GM12878 (cell line): Measurements from ENCODE around the gene DDX39A. TPM values are rescaled to one million over a fixed set of nuclear protein-coding genes. Genes with fewer than 3 reads are reported as not detected.

ENCODE experiments used
- ATAC-seq: fragments of 200-7000 bp; cut with Tn5 transposase; 3 replicates; pipeline ENCODE4 v1.9.1; 2020; ENCODE audit warnings: mild to moderate bottlenecking, moderate library complexity
- BruUV-seq: library from RNA; stranded (reverse); fragments of 400-500 nt; replicated peaks from 2 replicates; lab custom pipeline; 2021; lab: Mats Ljungman, UMichigan
- CTCF ChIA-PET: fragments of 300-600 bp; sonication (Branson Sonifier 250); formaldehyde crosslinking; extraction: SDS; loops from one replicate; lab custom pipeline; 2021; ENCODE audit warnings: inconsistent platforms; lab: Yijun Ruan, JAX
- POLR2A ChIA-PET: fragments of 350-600 bp; formaldehyde crosslinking; extraction: SDS; loops from one replicate; lab custom pipeline; 2021; ENCODE audit warnings: inconsistent platforms; lab: Charles Lee
- RAD21 ChIA-PET: fragments of 300-600 bp; sonication (Branson Sonifier 250); formaldehyde crosslinking; loops from one replicate; lab custom pipeline; 2023; ENCODE audit warnings: antibody characterized with exemption; ENCODE audit not compliant: unreplicated experiment; lab: Charles Lee
- SMC1A ChIA-PET: fragments of 300-600 bp; sonication (Branson Sonifier 250); formaldehyde crosslinking; loops from one replicate; lab custom pipeline; 2023; ENCODE audit not compliant: unreplicated experiment, uncharacterized antibody; lab: Charles Lee
- DNase-seq: peaks from one replicate; pipeline ENCODE4 v3.0.0-alpha.2; 2011; ENCODE audit warnings: low read depth, low spot score
- FAIRE-seq: peaks from 3 replicates; lab custom pipeline; 2011; peaks lifted over from hg19 to GRCh38; lab: Jason Lieb, UNC
- H2AFZ ChIP-seq: 2 replicates; pipeline ENCODE4 v1.6.0; 2011; ENCODE audit warnings: low read depth, low read length, control low read depth; ENCODE audit not compliant: control insufficient read depth
- H3K27ac ChIP-seq: 2 replicates; pipeline ENCODE4 v1.5.1; 2011; ENCODE audit warnings: control low read depth; ENCODE audit not compliant: control insufficient read depth, insufficient read depth
- H3K27me3 ChIP-seq, 2 experiments: replicated peaks in 1 of 2; 2 replicates each; pipeline versions ENCODE4 v1.6.0 to v1.6.1; 2011; ENCODE audit warnings: low read length in 1 of 2; ENCODE audit not compliant: control insufficient read depth in 2 of 2, insufficient read depth in 2 of 2
- H3K36me3 ChIP-seq, 2 experiments: 2 replicates each; pipeline ENCODE4 v1.5.1; 2011; ENCODE audit warnings: low read length in 1 of 2; ENCODE audit not compliant: control insufficient read depth in 2 of 2, insufficient read depth in 2 of 2
- H3K4me1 ChIP-seq: 2 replicates; pipeline ENCODE4 v1.6.1; 2011; ENCODE audit warnings: mild to moderate bottlenecking, low read length, moderate library complexity, mixed read lengths; ENCODE audit not compliant: control insufficient read depth, insufficient read depth
- H3K4me2 ChIP-seq: 2 replicates; pipeline ENCODE4 v1.6.0; 2011; ENCODE audit warnings: control low read depth; ENCODE audit not compliant: control insufficient read depth, insufficient read depth
- H3K4me3 ChIP-seq: fragments of 200-600 bp; sonication (generic); 2 replicates; pipeline ENCODE4 v1.5.1; 2016
- H3K79me2 ChIP-seq: 2 replicates; pipeline ENCODE4 v1.6.0; 2011; ENCODE audit warnings: low read length; ENCODE audit not compliant: control insufficient read depth, insufficient read depth
- H3K9ac ChIP-seq: 2 replicates; pipeline ENCODE4 v1.8.0; 2011; ENCODE audit warnings: low read length, control low read depth, mixed read lengths; ENCODE audit not compliant: control insufficient read depth, insufficient read depth
- H3K9me3 ChIP-seq: replicated peaks from 3 replicates; pipeline ENCODE4 v1.5.1; 2011; ENCODE audit warnings: mild to moderate bottlenecking, low read length; ENCODE audit not compliant: control insufficient read depth, insufficient read depth
- H4K20me1 ChIP-seq: 2 replicates; pipeline ENCODE4 v1.6.0; 2011; ENCODE audit not compliant: control insufficient read depth, insufficient read depth
- FOXM1 ChIP-seq: IDR thresholded peaks from 2 replicates; pipeline ENCODE4 v1.6.1; 2012; ENCODE audit warnings: low read depth, mild to moderate bottlenecking, inconsistent platforms, low read length, moderate library complexity
- IKZF1 ChIP-seq: fragments of 450-650 bp; conservative IDR thresholded peaks from 2 replicates; pipeline ENCODE4 v1.6.1; 2017; ENCODE audit warnings: antibody characterized with exemption, mild to moderate bottlenecking
- MEF2B ChIP-seq: fragments of 450-650 bp; IDR thresholded peaks from 2 replicates; pipeline ENCODE4 v1.6.1; 2018; ENCODE audit warnings: mild to moderate bottlenecking, moderate library complexity; ENCODE audit not compliant: partially characterized antibody, poor library complexity, severe bottlenecking
- SMC3 ChIP-seq: IDR thresholded peaks from 2 replicates; pipeline ENCODE4 v1.6.1; 2011; ENCODE audit warnings: low read length, improper control_type of control experiment, borderline replicate concordance
- WGBS: methylation state at CpG from one replicate; pipeline ENCODE4 v1.1.6; 2016; ENCODE audit warnings: low lambda C conversion rate; ENCODE audit not compliant: insufficient replicate concordance, insufficient coverage; ENCODE audit errors: missing lambda C conversion rate; 5-methylcytosine and 5-hydroxymethylcytosine counted together
- in situ Hi-C: fragments of 300-500 bp; cut with MboI; formaldehyde crosslinking; loops from 9 replicates; pipeline ENCODE4 v1.14.3; 2018; ENCODE audit warnings: mixed read lengths
- intact Hi-C: fragments of 100-400 bp; cut with micrococcal nuclease; formaldehyde crosslinking; loops from one replicate; pipeline ENCODE4 v1.14.2; 2022; ENCODE audit not compliant: unreplicated experiment
- polyA plus RNA-seq, 11 experiments: library from polyadenylated mRNA; depleted of rRNA in 4 of 11; unstranded in 6 of 11; stranded (reverse) in 5 of 11; fragments of >200 nt; fragmentation: Nextera tagmentation in 4 of 11; fragmentation: Illumina TruSeq in 1 of 11; extraction: Ambion mirVana in 4 of 11; extraction: Trizol in 1 of 11; gene quantifications; 1 replicate in 1 of 11; 2 replicates in 10 of 11; pipeline versions ENCODE4 v1.2.1 to v1.2.3, GENCODE V29; 2011 to 2016; ENCODE audit warnings: inconsistent platforms in 2 of 11, missing spikeins in 2 of 11, low read depth in 1 of 11
- total RNA-seq, 4 experiments: library from RNA; depleted of rRNA in 3 of 4; stranded (reverse); fragments of >200 nt in 3 of 4; fragmentation: Illumina TruSeq in 1 of 4; extraction: Trizol in 1 of 4; gene quantifications; 2 replicates each; pipeline versions ENCODE4 v1.2.1 to v1.2.3, GENCODE V29; 2013 to 2021
- TF ChIP-seq, protein P1 (sequence below): fragments of 450-650 bp; formaldehyde crosslinking; IDR thresholded peaks from 2 replicates; pipeline ENCODE4 v1.5.0; 2022; ENCODE audit warnings: mild to moderate bottlenecking, missing genetic modification characterization
- TF ChIP-seq, protein P2 (sequence below): fragments of 450-650 bp; conservative IDR thresholded peaks from 2 replicates; pipeline ENCODE4 v1.6.1; 2017; ENCODE audit warnings: mild to moderate bottlenecking, moderate library complexity
- TF ChIP-seq, protein P3 (sequence below): IDR thresholded peaks from 2 replicates; pipeline ENCODE4 v1.6.1; 2012; ENCODE audit warnings: mild to moderate bottlenecking, low read depth, low read length
- TF ChIP-seq, protein P4 (sequence below): IDR thresholded peaks from 2 replicates; pipeline ENCODE4 v1.6.1; 2012; ENCODE audit warnings: low read depth, low read length, improper control_type of control experiment

DDX39A gene
- total and polyA plus RNA-seq, 10 of the 15 experiments (the other 5 are each of a cell fraction or from before 2014, with no cell fraction given), result 113 to 378 (median 224) TPM

- WGBS, result 45% methylated on average over 16 of the region's 17 CpGs
- ChIA-PET CTCF (interaction anchor here (1.0 to 1.2 kb wide), 2 partner anchors 12 to 14 kb away, joined by 3 to 5 read pairs; no protein-coding TSS in a partner anchor), RAD21 (interaction anchor here (1.0 to 3.3 kb wide), 4 partner anchors 9 to 27 kb away, joined by 3 to 26 read pairs (median 6); no protein-coding TSS in a partner anchor), SMC1A (interaction anchor here (1.5 to 3.0 kb wide), 3 partner anchors 9 to 14 kb away, joined by 4 to 21 read pairs (median 10); no protein-coding TSS in a partner anchor), POLR2A (interaction anchor here (1.0 to 1.5 kb wide), 4 partner anchors 8 to 13 kb away, joined by 3 to 18 read pairs (median 6); no protein-coding TSS in a partner anchor)
- peak overlapping the region; percentile 83 for H3K27ac ChIP-seq
- no peak for DNase-seq
- H3K27me3 ChIP-seq, result no peaks in the 10 kb centered on the region
- H3K4me1 ChIP-seq, result peaks cover 37% of the 10 kb centered on the region
- no peaks in the 10 kb centered on the region for H3K9me3 ChIP-seq
- peak overlapping the region; percentile 80 for H2AFZ ChIP-seq
- peak overlapping the region; percentile 61 for H3K9ac ChIP-seq
- no peaks in the 10 kb centered on the region for H4K20me1 ChIP-seq
- peak; percentile 33 for ATAC-seq
- in situ Hi-C loops (loop anchor here (10.0 kb wide), 1 partner anchor 1221 kb away; the partner anchor contains the start of genes IER2 and STX10), intact Hi-C loops (no loop called here)
- TSS peak; percentile 85 for BruUV-seq
- no peaks in the 10 kb centered on the region for H3K36me3 ChIP-seq
- no peak for FAIRE-seq
- peak overlapping the region; percentile 27; the same call in 1 of the 2 replicates for H3K4me3 ChIP-seq
- H3K4me2 ChIP-seq, result peak overlapping the region; percentile 75
- H3K79me2 ChIP-seq, result peaks cover 3% of the 10 kb centered on the region
- TF ChIP-seq MEF2B (peak; percentile 40), SMC3 (no peak), IKZF1 (0 out of 2 replicates have a peak, but pooled peaks have one; percentile 40), FOXM1 (no peak)
- TF ChIP-seq, protein P1, sequence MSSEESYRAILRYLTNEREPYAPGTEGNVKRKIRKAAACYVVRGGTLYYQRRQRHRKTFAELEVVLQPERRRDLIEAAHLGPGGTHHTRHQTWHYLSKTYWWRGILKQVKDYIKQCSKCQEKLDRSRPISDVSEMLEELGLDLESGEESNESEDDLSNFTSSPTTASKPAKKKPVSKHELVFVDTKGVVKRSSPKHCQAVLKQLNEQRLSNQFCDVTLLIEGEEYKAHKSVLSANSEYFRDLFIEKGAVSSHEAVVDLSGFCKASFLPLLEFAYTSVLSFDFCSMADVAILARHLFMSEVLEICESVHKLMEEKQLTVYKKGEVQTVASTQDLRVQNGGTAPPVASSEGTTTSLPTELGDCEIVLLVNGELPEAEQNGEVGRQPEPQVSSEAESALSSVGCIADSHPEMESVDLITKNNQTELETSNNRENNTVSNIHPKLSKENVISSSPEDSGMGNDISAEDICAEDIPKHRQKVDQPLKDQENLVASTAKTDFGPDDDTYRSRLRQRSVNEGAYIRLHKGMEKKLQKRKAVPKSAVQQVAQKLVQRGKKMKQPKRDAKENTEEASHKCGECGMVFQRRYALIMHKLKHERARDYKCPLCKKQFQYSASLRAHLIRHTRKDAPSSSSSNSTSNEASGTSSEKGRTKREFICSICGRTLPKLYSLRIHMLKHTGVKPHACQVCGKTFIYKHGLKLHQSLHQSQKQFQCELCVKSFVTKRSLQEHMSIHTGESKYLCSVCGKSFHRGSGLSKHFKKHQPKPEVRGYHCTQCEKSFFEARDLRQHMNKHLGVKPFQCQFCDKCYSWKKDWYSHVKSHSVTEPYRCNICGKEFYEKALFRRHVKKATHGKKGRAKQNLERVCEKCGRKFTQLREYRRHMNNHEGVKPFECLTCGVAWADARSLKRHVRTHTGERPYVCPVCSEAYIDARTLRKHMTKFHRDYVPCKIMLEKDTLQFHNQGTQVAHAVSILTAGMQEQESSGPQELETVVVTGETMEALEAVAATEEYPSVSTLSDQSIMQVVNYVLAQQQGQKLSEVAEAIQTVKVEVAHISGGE (CRISPR knock-in tag), result no peak
- TF ChIP-seq, protein P2, sequence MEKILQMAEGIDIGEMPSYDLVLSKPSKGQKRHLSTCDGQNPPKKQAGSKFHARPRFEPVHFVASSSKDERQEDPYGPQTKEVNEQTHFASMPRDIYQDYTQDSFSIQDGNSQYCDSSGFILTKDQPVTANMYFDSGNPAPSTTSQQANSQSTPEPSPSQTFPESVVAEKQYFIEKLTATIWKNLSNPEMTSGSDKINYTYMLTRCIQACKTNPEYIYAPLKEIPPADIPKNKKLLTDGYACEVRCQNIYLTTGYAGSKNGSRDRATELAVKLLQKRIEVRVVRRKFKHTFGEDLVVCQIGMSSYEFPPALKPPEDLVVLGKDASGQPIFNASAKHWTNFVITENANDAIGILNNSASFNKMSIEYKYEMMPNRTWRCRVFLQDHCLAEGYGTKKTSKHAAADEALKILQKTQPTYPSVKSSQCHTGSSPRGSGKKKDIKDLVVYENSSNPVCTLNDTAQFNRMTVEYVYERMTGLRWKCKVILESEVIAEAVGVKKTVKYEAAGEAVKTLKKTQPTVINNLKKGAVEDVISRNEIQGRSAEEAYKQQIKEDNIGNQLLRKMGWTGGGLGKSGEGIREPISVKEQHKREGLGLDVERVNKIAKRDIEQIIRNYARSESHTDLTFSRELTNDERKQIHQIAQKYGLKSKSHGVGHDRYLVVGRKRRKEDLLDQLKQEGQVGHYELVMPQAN, result no peak
- TF ChIP-seq, protein P3, sequence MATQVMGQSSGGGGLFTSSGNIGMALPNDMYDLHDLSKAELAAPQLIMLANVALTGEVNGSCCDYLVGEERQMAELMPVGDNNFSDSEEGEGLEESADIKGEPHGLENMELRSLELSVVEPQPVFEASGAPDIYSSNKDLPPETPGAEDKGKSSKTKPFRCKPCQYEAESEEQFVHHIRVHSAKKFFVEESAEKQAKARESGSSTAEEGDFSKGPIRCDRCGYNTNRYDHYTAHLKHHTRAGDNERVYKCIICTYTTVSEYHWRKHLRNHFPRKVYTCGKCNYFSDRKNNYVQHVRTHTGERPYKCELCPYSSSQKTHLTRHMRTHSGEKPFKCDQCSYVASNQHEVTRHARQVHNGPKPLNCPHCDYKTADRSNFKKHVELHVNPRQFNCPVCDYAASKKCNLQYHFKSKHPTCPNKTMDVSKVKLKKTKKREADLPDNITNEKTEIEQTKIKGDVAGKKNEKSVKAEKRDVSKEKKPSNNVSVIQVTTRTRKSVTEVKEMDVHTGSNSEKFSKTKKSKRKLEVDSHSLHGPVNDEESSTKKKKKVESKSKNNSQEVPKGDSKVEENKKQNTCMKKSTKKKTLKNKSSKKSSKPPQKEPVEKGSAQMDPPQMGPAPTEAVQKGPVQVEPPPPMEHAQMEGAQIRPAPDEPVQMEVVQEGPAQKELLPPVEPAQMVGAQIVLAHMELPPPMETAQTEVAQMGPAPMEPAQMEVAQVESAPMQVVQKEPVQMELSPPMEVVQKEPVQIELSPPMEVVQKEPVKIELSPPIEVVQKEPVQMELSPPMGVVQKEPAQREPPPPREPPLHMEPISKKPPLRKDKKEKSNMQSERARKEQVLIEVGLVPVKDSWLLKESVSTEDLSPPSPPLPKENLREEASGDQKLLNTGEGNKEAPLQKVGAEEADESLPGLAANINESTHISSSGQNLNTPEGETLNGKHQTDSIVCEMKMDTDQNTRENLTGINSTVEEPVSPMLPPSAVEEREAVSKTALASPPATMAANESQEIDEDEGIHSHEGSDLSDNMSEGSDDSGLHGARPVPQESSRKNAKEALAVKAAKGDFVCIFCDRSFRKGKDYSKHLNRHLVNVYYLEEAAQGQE, result no peak
- TF ChIP-seq, protein P4, sequence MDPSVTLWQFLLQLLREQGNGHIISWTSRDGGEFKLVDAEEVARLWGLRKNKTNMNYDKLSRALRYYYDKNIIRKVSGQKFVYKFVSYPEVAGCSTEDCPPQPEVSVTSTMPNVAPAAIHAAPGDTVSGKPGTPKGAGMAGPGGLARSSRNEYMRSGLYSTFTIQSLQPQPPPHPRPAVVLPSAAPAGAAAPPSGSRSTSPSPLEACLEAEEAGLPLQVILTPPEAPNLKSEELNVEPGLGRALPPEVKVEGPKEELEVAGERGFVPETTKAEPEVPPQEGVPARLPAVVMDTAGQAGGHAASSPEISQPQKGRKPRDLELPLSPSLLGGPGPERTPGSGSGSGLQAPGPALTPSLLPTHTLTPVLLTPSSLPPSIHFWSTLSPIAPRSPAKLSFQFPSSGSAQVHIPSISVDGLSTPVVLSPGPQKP, result no peak
These were observed 43.4 kb downstream of the DDX39A start for GRCh38 chr19:14375582-14376291.
